ENCODE data around the gene PDE4D.

- TF ChIP-seq CTCF (IDR thresholded peaks at IDR 0.05), result no peak
- TF ChIP-seq ZFX (IDR thresholded peaks at IDR 0.05; ENCODE audit: borderline replicate concordance), result no peak
Measured at GRCh38 chr5:59407967-59408366, 485.6 kb downstream of the PDE4D start.

All from 22Rv1 (cell line).